Upper lobe of left lung (tissue), 6 donors: ENCODE data around the gene FCRLB. TPM values are rescaled to one million over a fixed set of nuclear protein-coding genes. Genes with fewer than 3 reads are reported as not detected.

Source experiments
- ATAC-seq, 2 donors: fragments of 200-7000 bp; cut with Tn5 transposase; one replicate each; pipeline ENCODE4 v1.9.1; 2022; ENCODE audit warnings: mild to moderate bottlenecking in 2 of 2, moderate library complexity in 2 of 2; ENCODE audit not compliant: low FRiP score in 2 of 2
- DNase-seq, 2 donors: peaks; one replicate each; pipeline ENCODE4 v3.0.0-alpha.2; 2019 to 2020
- H3K27ac ChIP-seq, 4 donors: fragments of 200-600 bp; sonication (generic); one replicate each; pipeline ENCODE4 v1.5.1; 2016 to 2019
- H3K27me3 ChIP-seq, 4 donors: fragments of 200-600 bp; sonication (generic); one replicate each; pipeline ENCODE4 v1.5.1; 2017 to 2019
- H3K36me3 ChIP-seq, 4 donors: fragments of 200-600 bp; sonication (generic); one replicate each; pipeline ENCODE4 v1.5.1; 2016 to 2019
- H3K4me1 ChIP-seq, 4 donors: fragments of 200-600 bp; sonication (generic); one replicate each; pipeline ENCODE4 v1.5.1; 2018 to 2019
- H3K4me3 ChIP-seq, 4 donors: fragments of 200-600 bp; sonication (generic); one replicate each; pipeline ENCODE4 v1.5.1; 2017 to 2019; ENCODE audit warnings: mild to moderate bottlenecking in 2 of 4, moderate library complexity in 1 of 4
- H3K9me3 ChIP-seq, 4 donors: fragments of 200-600 bp; sonication (generic); one replicate each; pipeline ENCODE4 v1.5.1; 2018 to 2019
- EP300 ChIP-seq, 4 donors: sonication (generic); formaldehyde crosslinking; IDR thresholded peaks; one replicate each; pipeline ENCODE4 v1.5.1; 2017; ENCODE audit warnings: antibody characterized with exemption in 4 of 4, control low read depth in 2 of 4
- POLR2A ChIP-seq, 4 donors: fragments of 450-650 bp; IDR thresholded peaks; one replicate each; pipeline ENCODE4 v1.5.1; 2016 to 2017; ENCODE audit warnings: antibody characterized with exemption in 4 of 4, mild to moderate bottlenecking in 2 of 4
- POLR2AphosphoS5 ChIP-seq, 2 donors: sonication (generic); formaldehyde crosslinking; IDR thresholded peaks; one replicate each; pipeline ENCODE4 v1.5.1; 2017; ENCODE audit warnings: antibody characterized with exemption in 2 of 2
- WGBS, 2 donors: methylation state at CpG; one replicate each; pipeline ENCODE4 v1.1.5; 2017 to 2018; 5-methylcytosine and 5-hydroxymethylcytosine counted together
- total RNA-seq, 6 donors: library from RNA; depleted of rRNA in 4 of 6; stranded (reverse); fragments of >200 nt in 4 of 6; gene quantifications; one replicate each; pipeline versions ENCODE4 v1.1.0 to v1.2.1, GENCODE V29; 2016 to 2021
- TF ChIP-seq, protein P1 (sequence below), 6 experiments: fragments of 450-650 bp in 4 of 6; fragments of 200-600 bp in 2 of 6; sonication (generic) in 2 of 6; IDR thresholded peaks; one replicate each; pipeline ENCODE4 v1.5.1; 2016 to 2019; ENCODE audit warnings: antibody characterized with exemption in 6 of 6
- donor health status: DM: no; HTN: no; CAD: no; lungs with moderate emphysema.
- donor health status: DM: no; HTN: yes; CAD: no; lungs with severe emphysema.

FCRLB gene
- total RNA-seq, 6 donors from 2014 or later, result 1.4 to 2.1 (median 1.7) TPM; not detected in 3

- WGBS, 2 donors, result 70 to 73% methylated on average over 8 of the region's 8 CpGs
- ATAC-seq, result no peak
- no peak for TF ChIP-seq EP300 (IDR thresholded peaks at IDR 0.05)
- TF ChIP-seq POLR2AphosphoS5 (IDR thresholded peaks at IDR 0.05), result no peak
- TF ChIP-seq, protein P1, sequence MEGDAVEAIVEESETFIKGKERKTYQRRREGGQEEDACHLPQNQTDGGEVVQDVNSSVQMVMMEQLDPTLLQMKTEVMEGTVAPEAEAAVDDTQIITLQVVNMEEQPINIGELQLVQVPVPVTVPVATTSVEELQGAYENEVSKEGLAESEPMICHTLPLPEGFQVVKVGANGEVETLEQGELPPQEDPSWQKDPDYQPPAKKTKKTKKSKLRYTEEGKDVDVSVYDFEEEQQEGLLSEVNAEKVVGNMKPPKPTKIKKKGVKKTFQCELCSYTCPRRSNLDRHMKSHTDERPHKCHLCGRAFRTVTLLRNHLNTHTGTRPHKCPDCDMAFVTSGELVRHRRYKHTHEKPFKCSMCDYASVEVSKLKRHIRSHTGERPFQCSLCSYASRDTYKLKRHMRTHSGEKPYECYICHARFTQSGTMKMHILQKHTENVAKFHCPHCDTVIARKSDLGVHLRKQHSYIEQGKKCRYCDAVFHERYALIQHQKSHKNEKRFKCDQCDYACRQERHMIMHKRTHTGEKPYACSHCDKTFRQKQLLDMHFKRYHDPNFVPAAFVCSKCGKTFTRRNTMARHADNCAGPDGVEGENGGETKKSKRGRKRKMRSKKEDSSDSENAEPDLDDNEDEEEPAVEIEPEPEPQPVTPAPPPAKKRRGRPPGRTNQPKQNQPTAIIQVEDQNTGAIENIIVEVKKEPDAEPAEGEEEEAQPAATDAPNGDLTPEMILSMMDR (IDR thresholded peaks at IDR 0.05), result no peak
- TF ChIP-seq POLR2A (IDR thresholded peaks at IDR 0.05), result no peak
Measured at GRCh38 chr1:161702250-161702649, 19.1 kb upstream of the FCRLB start.

GRCh38 chr1:161705537-161705936 lies 15.8 kb upstream of the FCRLB start:
- 78 to 87% methylated on average over 4 of the region's 4 CpGs for WGBS, 2 donors
- Histone ChIP-seq H3K9me3 (no peaks in the 10 kb centered on the region), H3K27me3 (no peaks in the 10 kb centered on the region), H3K4me1 (no peaks in the 10 kb centered on the region), H3K36me3 (no peaks in the 10 kb centered on the region), H3K4me3 (no peak overlapping the region), H3K27ac (no peak overlapping the region)
- no peak for DNase-seq
- ATAC-seq, result no peak
- TF ChIP-seq EP300 (IDR thresholded peaks at IDR 0.05) (no peak), POLR2AphosphoS5 (IDR thresholded peaks at IDR 0.05) (no peak), POLR2A (IDR thresholded peaks at IDR 0.05) (no peak)
- TF ChIP-seq, protein P1 (IDR thresholded peaks at IDR 0.05), result no peak

More at GRCh38 chr1:161702250-161702649, 19.1 kb upstream of the FCRLB start:
- H3K27ac ChIP-seq, result no peak overlapping the region
- no peaks in the 10 kb centered on the region for H3K27me3 ChIP-seq
- no peak for DNase-seq
- H3K36me3 ChIP-seq, result no peaks in the 10 kb centered on the region
- no peak overlapping the region for H3K4me3 ChIP-seq
- no peaks in the 10 kb centered on the region for H3K9me3 ChIP-seq
- H3K4me1 ChIP-seq, result no peaks in the 10 kb centered on the region

- ATAC-seq (no peak), DNase-seq (no peak)
- TF ChIP-seq, protein P1 (IDR thresholded peaks at IDR 0.05), result no peak
- TF ChIP-seq POLR2AphosphoS5 (IDR thresholded peaks at IDR 0.05) (no peak), EP300 (IDR thresholded peaks at IDR 0.05) (no peak), POLR2A (IDR thresholded peaks at IDR 0.05) (no peak)
- Histone ChIP-seq H3K27ac (no peak overlapping the region), H3K9me3 (no peaks in the 10 kb centered on the region), H3K4me3 (no peak overlapping the region), H3K27me3 (no peaks in the 10 kb centered on the region), H3K36me3 (no peaks in the 10 kb centered on the region), H3K4me1 (no peaks in the 10 kb centered on the region)
- WGBS, 2 donors, result 85 to 93% methylated on average over 3 of the region's 3 CpGs
Measured at GRCh38 chr1:161706113-161706481, 15.2 kb upstream of the FCRLB start.

DNA sequence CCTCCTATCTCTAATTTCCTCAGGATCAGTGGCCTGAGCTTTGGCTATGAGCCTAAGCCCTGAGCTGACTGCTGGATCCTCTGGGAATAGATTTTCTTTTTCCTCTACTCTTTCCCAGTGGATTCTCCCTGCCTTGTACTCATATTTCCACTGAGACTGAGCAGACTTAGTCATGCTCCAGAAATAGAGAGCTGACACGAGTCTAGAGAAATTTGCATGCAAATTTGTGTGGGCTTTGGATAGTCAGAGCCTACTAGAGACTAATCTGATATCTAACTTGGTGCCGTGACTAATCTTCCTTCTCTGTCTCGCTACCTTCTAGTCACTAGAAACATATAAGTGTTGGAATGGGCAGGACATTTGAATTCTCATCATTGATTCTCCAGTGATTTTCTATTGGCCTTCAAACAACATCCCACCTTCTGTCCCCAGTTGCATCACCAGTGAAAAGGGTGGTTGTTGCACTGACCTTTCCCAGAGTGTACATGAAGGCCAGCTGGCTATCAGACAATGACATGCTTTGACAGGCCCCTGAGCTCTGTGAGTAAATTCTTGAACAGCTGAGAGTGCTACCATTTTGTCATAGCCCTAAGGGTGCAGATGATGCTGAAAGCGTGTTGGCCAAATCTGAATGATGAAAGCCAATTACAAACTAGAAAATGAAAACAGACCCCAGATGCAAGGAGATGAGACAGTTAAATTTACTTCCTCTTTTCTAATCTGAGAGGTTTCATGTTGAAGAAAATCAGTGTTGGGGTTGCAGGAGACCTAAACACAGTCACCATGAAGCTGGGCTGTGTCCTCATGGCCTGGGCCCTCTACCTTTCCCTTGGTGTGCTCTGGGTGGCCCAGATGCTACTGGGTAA lies 14.6 kb upstream of the FCRLB start, which contains the start of gene FCRLA:
FCRLA (plus strand) TSS at position 748 of the 866 bp plus-strand sequence; CDS start at position 784, 36 bp downstream.
- H3K4me3 ChIP-seq, result no peak within 1 kb of the TSS
- H3K27me3 ChIP-seq, result no peaks in the 10 kb centered on the region
- H3K27ac ChIP-seq, result no peak within 1 kb of the TSS
- DNase-seq, result no peak
- TF ChIP-seq POLR2A (IDR thresholded peaks at IDR 0.05) (no peak), POLR2AphosphoS5 (IDR thresholded peaks at IDR 0.05) (no peak), EP300 (IDR thresholded peaks at IDR 0.05) (no peak)
- TF ChIP-seq, protein P1 (IDR thresholded peaks at IDR 0.05), result no peak
- WGBS, 2 donors, result 53 to 64% methylated on average over 4 of the region's 4 CpGs
- H3K9me3 ChIP-seq, result no peaks in the 10 kb centered on the region
- H3K36me3 ChIP-seq, result no peaks in the 10 kb centered on the region
- H3K4me1 ChIP-seq, result no peaks in the 10 kb centered on the region
- ATAC-seq, result no peak
